Keratinocyte (primary cell): Measurements from ENCODE around the gene MIEF2. TPM values are rescaled to one million over a fixed set of nuclear protein-coding genes. Genes with fewer than 3 reads are reported as not detected.

Source experiments
- DNase-seq: peaks from one replicate; pipeline ENCODE4 v3.0.0-alpha.2; 2011; ENCODE audit warnings: low read depth, missing footprints, low spot score
- FAIRE-seq: peaks from 2 replicates; lab custom pipeline; 2011; peaks lifted over from hg19 to GRCh38; lab: Jason Lieb, UNC
- H2AFZ ChIP-seq: 2 replicates; pipeline ENCODE4 v1.6.0; 2012; ENCODE audit warnings: low read length, control low read depth, inconsistent platforms; ENCODE audit not compliant: control insufficient read depth
- H3K27ac ChIP-seq: 2 replicates; pipeline ENCODE4 v1.5.1; 2011; ENCODE audit warnings: low read length; ENCODE audit not compliant: control insufficient read depth, insufficient read depth
- H3K27me3 ChIP-seq: 3 replicates; pipeline ENCODE4 v1.6.0; 2011; ENCODE audit warnings: low read length; ENCODE audit not compliant: control insufficient read depth, insufficient read depth; ENCODE audit errors: extremely low read depth
- H3K36me3 ChIP-seq, 2 experiments: 2 replicates in 1 of 2; 3 replicates in 1 of 2; pipeline ENCODE4 v1.5.1; 2011; ENCODE audit warnings: low read length in 2 of 2, mild to moderate bottlenecking in 1 of 2; ENCODE audit not compliant: control insufficient read depth in 2 of 2, insufficient read depth in 2 of 2; ENCODE audit errors: extremely low read depth in 1 of 2
- H3K4me1 ChIP-seq: 3 replicates; pipeline ENCODE4 v1.5.1; 2011; ENCODE audit warnings: low read length; ENCODE audit not compliant: control insufficient read depth, insufficient read depth; ENCODE audit errors: extremely low read depth
- H3K4me2 ChIP-seq: 3 replicates; pipeline ENCODE4 v1.6.0; 2011; ENCODE audit warnings: low read depth, low read length; ENCODE audit not compliant: control insufficient read depth, insufficient read depth; ENCODE audit errors: extremely low read depth
- H3K4me3 ChIP-seq, 3 experiments: fragments of 200-600 bp in 1 of 3; sonication (generic) in 1 of 3; 2 replicates in 2 of 3; 3 replicates in 1 of 3; pipeline ENCODE4 v1.5.1; 2011 to 2016; ENCODE audit warnings: low read length in 3 of 3, mild to moderate bottlenecking in 3 of 3, control low read depth in 2 of 3, inconsistent platforms in 1 of 3, low read depth in 1 of 3, mixed read lengths in 1 of 3, mixed run types in 1 of 3, moderate library complexity in 1 of 3; ENCODE audit not compliant: control insufficient read depth in 2 of 3, insufficient read depth in 2 of 3; ENCODE audit errors: extremely low read depth in 1 of 3
- H3K79me2 ChIP-seq: 2 replicates; pipeline ENCODE4 v1.6.0; 2012; ENCODE audit warnings: low read length; ENCODE audit not compliant: control insufficient read depth, insufficient read depth
- H3K9ac ChIP-seq: 3 replicates; pipeline ENCODE4 v1.6.0; 2011; ENCODE audit warnings: low read length; ENCODE audit not compliant: control insufficient read depth, insufficient read depth; ENCODE audit errors: extremely low read depth
- H3K9me1 ChIP-seq: 3 replicates; pipeline ENCODE4 v1.6.0; 2011; ENCODE audit warnings: low read length; ENCODE audit not compliant: control insufficient read depth, insufficient read depth; ENCODE audit errors: extremely low read depth
- H3K9me3 ChIP-seq: 2 replicates; pipeline ENCODE4 v1.5.1; 2012; ENCODE audit warnings: low read depth, low read length; ENCODE audit not compliant: control insufficient read depth
- H4K20me1 ChIP-seq: 3 replicates; pipeline ENCODE4 v1.6.0; 2011; ENCODE audit warnings: low read length; ENCODE audit not compliant: control insufficient read depth, insufficient read depth; ENCODE audit errors: extremely low read depth
- CTCF ChIP-seq, 3 experiments: IDR thresholded peaks in 1 of 3; conservative IDR thresholded peaks in 1 of 3; optimal IDR thresholded peaks in 1 of 3; 2 replicates in 2 of 3; 3 replicates in 1 of 3; pipeline versions ENCODE3 to v1.5.1; 2011; ENCODE audit warnings: low read length in 3 of 3, mild to moderate bottlenecking in 3 of 3, moderate library complexity in 2 of 3, control low read depth in 1 of 3, inconsistent platforms in 1 of 3; ENCODE audit not compliant: insufficient read depth in 2 of 3; ENCODE audit errors: extremely low read depth in 1 of 3
- EZH2 ChIP-seq: IDR thresholded peaks from one replicate; pipeline ENCODE4 v1.6.1; 2012; ENCODE audit warnings: inconsistent platforms, mild to moderate bottlenecking, low read length, moderate library complexity
- dilution Hi-C: fragments of 300-500 bp; cut with MboI; formaldehyde crosslinking; loops from one replicate; pipeline ENCODE4 v1.7.0; 2020; ENCODE audit warnings: low sequenced_read_pairs; ENCODE audit not compliant: extremely low pct_ligation_motif_present
- polyA plus RNA-seq, 5 experiments: library from polyadenylated mRNA; depleted of rRNA in 3 of 5; stranded (reverse) in 3 of 5; stranded (forward) in 1 of 5; unstranded in 1 of 5; fragments of >200 nt; gene quantifications; 1 replicate in 1 of 5; 2 replicates in 3 of 5; 3 replicates in 1 of 5; pipeline versions ENCODE4 v1.2.1 to v1.2.3, GENCODE V29; 2011 to 2012; ENCODE audit warnings: missing spikeins in 2 of 5, low read depth in 1 of 5, low replicate concordance in 1 of 5

Gene MIEF2
- polyA plus RNA-seq, 1 donor (not counting 4 experiments of a cell fraction or from before 2014, with no cell fraction given) = 7.9 TPM

DNA sequence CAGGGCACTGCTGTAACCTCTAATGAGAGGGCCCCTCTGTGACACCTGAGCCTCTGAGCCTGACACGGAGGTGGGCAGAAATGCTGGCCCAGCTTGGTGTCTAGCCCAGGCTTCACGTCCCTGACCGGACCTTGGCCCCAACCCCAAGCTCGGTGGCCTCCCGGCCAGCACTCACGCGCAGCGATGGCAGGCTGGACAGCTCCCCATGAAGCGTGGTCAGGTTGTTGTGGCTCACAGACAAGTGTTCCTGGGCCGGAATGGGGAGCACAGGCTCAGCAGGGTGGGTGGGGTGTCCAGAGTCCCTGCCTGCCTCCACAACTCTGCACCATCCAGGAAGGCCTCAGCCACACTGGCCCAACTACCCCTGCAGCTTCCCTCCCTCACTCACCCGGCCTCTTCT, 4.1 kb upstream of the MIEF2 start:
- no peak overlapping the region for H2AFZ ChIP-seq
- DNase-seq (no peak), FAIRE-seq (no peak)
- no peak overlapping the region for H3K9ac ChIP-seq
- H3K4me2 ChIP-seq = peak overlapping the region; percentile 89
- TF ChIP-seq CTCF (optimal IDR thresholded peaks at IDR 0.05 in 1 of 3, IDR thresholded peaks at IDR 0.05 in 1 of 3, conservative IDR thresholded peaks at IDR 0.05 in 1 of 3; ENCODE audit: extremely low read depth in 1 of 3, insufficient read depth in 2 of 3, low read length in 3 of 3) = no peak
- no peak for TF ChIP-seq EZH2
- H3K79me2 ChIP-seq = peaks cover 55% of the 10 kb centered on the region
- peak overlapping the region in 2 of 3 experiments; percentile 77 to 81 for H3K4me3 ChIP-seq
- H3K27ac ChIP-seq = no peak overlapping the region
- H4K20me1 ChIP-seq = peaks cover 12% of the 10 kb centered on the region
- dilution Hi-C loops = no loop called here
- peaks cover 46 to 49% of the 10 kb centered on the region in 2 experiments for H3K36me3 ChIP-seq
- H3K4me1 ChIP-seq = peaks cover 27% of the 10 kb centered on the region
- H3K9me3 ChIP-seq = no peaks in the 10 kb centered on the region
- H3K27me3 ChIP-seq = no peaks in the 10 kb centered on the region
- peaks cover 4% of the 10 kb centered on the region for H3K9me1 ChIP-seq

GRCh38 chr17:18256776-18257175, 3.7 kb upstream of the MIEF2 start:
- H3K4me2 ChIP-seq = peak overlapping the region; percentile 89
- H3K36me3 ChIP-seq = peaks cover 42 to 45% of the 10 kb centered on the region in 2 experiments
- H3K27me3 ChIP-seq = no peaks in the 10 kb centered on the region
- peaks cover 12% of the 10 kb centered on the region for H4K20me1 ChIP-seq
- peak overlapping the region; percentile 36 for H3K9ac ChIP-seq
- no peaks in the 10 kb centered on the region for H3K9me3 ChIP-seq
- H3K4me3 ChIP-seq = peak overlapping the region; percentile 77 to 84 (median 81)
- peak overlapping the region; percentile 57 for H3K27ac ChIP-seq
- no peak for TF ChIP-seq CTCF (optimal IDR thresholded peaks at IDR 0.05 in 1 of 3, IDR thresholded peaks at IDR 0.05 in 1 of 3, conservative IDR thresholded peaks at IDR 0.05 in 1 of 3; ENCODE audit: extremely low read depth in 1 of 3, insufficient read depth in 2 of 3, low read length in 3 of 3)
- no peak for TF ChIP-seq EZH2
- H3K4me1 ChIP-seq = peaks cover 31% of the 10 kb centered on the region
- no peak overlapping the region for H2AFZ ChIP-seq
- FAIRE-seq (no peak), DNase-seq (no peak)
- H3K79me2 ChIP-seq = peaks cover 59% of the 10 kb centered on the region
- peaks cover 7% of the 10 kb centered on the region for H3K9me1 ChIP-seq
- dilution Hi-C loops = no loop called here
